Vagina (tissue), 2 donors: ENCODE data around the gene TEX51.

Source experiments
- CTCF ChIP-seq, 3 experiments: fragments of 450-650 bp in 2 of 3; fragments of 200-600 bp in 1 of 3; sonication (generic) in 1 of 3; IDR thresholded peaks; one replicate each; pipeline ENCODE4 v1.5.1; 2017 to 2019; ENCODE audit warnings: antibody characterized with exemption in 3 of 3, mild to moderate bottlenecking in 2 of 3, moderate library complexity in 2 of 3
- POLR2A ChIP-seq, 2 donors: fragments of 450-650 bp; IDR thresholded peaks; one replicate each; pipeline ENCODE4 v1.6.1; 2017; ENCODE audit warnings: antibody characterized with exemption in 2 of 2, mild to moderate bottlenecking in 2 of 2, moderate library complexity in 2 of 2
- POLR2AphosphoS5 ChIP-seq, 2 donors: sonication (generic); formaldehyde crosslinking; IDR thresholded peaks; one replicate each; pipeline ENCODE4 v1.9.0; 2017; ENCODE audit warnings: antibody characterized with exemption in 2 of 2, mild to moderate bottlenecking in 2 of 2, low read depth in 1 of 2; ENCODE audit not compliant: insufficient read depth in 1 of 2

GRCh38 chr2:126890136-126890510, 8.6 kb upstream of the TEX51 start:
- no peak for TF ChIP-seq POLR2A (IDR thresholded peaks at IDR 0.05)
- TF ChIP-seq CTCF (IDR thresholded peaks at IDR 0.05), result no peak
- TF ChIP-seq POLR2AphosphoS5 (IDR thresholded peaks at IDR 0.05; ENCODE audit: insufficient read depth in 1 of 2, low read depth in 1 of 2), result no peak
